NCI-H1105 (cell line): ENCODE data around the gene ASXL1.
"Not testable (repeated sequence)": the region's sequence is repeated elsewhere in the genome, so short reads cannot be mapped to it uniquely, and the experiment has no call there.

Experiments
- DNase-seq: peaks from one replicate; lab custom pipeline; 2025; lab: John Stamatoyannopoulos, UW

Gene ASXL1

GRCh38 chr20:32357869-32358631, at the start of gene ASXL1:
TSS of gene ASXL1 (plus strand) at chr20:32358331. CDS start at chr20:32358776, 445 bp downstream.
- peak; percentile 98 for DNase-seq

DNA sequence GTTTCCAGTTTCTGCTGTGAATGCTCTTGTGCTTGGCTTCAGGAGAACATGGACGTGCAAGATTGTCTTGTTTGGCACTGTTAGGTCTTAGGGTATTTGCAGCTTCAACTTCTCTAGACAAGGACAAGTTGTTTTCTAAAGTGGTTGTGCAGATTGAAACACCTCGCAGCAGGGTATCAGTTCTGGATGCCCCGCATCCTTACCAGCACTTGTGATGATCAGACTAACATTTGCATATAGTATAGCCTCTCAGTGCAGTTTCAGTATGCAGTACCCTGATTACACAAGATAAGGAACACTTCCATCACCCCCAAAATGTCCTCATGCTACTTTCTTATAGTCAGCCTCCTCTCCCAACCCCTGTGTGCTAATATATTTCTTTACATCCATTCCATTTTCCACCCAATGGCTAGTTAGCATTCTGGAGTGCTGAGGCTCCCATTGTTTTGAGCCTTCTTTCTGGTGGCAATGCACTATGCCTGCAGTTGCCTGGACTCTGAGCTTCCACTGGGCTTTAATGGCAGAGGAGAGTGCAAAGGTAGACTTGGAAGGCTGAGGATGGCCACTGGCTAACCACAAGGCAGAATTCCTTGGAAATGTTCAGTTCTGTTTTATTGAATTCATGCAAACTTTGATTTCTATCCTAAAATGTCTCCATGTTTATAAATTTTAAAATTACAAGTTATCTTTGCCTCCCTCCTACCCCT, 45.3 kb upstream of the ASXL1 start:
- DNase-seq, result no peak

DNA sequence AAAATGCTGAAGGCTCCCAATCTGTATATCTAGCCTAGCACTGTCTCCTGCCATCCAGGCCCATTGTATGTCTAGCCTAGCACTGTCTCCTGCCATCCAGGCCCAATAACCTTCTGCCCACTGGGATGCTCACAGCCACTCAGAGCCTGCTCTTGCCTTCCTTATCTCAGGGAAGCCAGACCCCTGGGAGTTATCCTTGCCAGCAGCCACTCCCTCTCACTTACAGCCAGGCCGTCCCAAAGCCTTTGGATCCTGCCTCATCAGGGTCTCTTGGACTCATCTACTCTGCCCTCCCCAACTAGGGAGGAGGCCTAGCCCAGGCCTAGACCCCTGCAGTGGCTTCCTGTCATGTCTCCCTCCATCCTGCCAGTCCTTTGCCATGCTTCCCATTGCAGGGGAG, 43.4 kb upstream of the ASXL1 start:
- DNase-seq, result no peak

- no peak for DNase-seq
Observed at GRCh38 chr20:32315399-32315798, 42.7 kb upstream of the ASXL1 start.

DNA sequence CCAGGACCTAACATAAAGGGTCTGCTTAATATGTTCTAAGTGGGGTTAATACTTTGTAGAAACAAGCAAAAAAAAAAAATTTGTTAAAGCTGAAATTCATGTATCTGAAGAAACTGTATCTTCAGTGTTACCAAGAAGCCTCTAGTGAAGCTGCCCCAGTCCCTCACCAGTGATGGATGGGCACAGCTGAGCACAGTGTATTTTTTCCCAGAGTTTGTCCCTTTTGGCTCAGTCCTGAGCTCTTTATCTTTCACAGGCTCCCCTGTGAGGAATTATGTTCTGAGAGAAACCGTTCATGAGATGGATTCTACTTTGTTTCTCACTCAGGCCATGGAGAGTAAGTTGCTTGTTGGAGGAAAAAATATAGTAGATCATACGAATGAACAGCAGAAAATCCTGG, 42.2 kb upstream of the ASXL1 start:
- no peak for DNase-seq

- no peak for DNase-seq
Observed at GRCh38 chr20:32316667-32317066, 41.5 kb upstream of the ASXL1 start.

- DNase-seq, result no peak
Observed at GRCh38 chr20:32319100-32319499, 39.0 kb upstream of the ASXL1 start.

DNA sequence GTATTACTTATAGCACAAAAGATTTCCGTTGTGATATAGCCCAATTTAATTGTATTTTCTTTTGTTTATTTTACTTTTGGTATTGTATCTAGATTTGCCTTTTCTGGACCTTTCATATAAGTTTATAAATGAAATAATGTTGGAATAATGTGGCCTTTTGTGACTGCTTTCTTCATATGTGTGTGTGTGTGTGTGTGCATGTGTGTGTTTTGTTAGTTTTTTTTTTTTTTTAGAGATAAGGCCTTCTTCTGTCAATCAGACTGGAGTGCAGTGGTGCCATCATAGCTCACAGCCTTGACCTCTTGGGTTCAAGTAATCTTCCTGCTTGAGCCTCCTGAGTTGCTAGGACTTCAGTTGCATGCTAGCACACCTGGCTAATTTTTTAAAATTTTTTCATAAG, 37.8 kb upstream of the ASXL1 start:
- no peak for DNase-seq

DNA sequence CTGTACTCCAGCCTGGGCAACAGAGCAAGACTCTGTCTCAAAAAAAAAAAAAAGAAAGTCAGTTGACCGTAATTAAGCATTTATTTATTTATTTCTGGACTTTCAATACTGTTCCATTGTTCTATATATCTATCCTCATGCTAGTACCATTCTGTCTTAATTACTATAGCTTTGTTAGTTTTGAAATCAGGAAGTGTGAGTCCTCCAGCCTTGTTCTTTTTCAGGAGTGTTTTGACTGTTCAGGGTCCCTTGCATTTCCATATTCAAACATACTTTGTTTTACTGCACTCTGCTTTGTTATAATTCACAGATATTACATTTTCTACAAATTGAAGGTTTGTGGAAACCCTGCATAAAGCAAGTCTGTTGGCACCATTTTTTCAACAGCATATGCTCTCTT, 36.7 kb upstream of the ASXL1 start:
- DNase-seq, result no peak

- not testable (repeated sequence) for DNase-seq
Observed at GRCh38 chr20:32322260-32322659, 35.9 kb upstream of the ASXL1 start.

GRCh38 chr20:32323761-32324160, 34.4 kb upstream of the ASXL1 start:
- not testable (repeated sequence) for DNase-seq

DNA sequence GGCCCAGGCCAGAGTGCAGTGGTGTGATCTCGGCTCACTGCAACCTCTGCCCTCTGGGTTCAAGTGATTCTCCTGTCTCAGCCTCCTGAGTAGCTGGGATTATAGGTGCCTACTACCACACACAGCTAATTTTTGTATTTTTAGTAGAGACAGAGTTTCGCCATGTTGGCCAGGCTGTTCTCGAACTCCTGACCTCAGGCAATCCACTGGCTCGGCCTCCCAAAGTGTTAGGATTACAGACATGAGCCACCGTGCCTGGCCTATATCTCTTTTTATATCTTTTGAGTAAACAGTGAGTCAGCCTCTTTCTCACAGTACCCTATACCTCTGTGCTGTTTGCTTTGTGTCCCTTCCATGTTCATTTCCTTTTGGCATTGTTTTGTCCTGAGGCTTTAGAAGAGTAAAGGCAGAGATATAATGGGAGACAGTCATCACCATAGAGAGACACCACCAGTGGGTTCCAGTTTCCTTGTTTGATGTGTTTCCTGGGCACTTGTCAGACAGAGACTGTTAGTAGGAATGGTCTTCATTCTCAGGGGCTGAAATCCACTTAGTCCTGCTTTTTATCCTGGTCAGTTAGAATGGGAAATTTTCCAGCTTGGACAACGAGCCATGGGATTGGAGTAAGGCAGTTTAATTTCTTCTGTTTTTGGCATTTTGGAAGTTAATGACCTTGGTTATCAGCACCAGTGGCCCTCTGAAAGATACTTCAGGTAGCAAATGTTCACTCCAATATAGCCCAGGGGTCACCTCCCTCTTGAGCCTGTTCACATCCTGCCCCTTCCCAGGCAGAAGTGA, 32.2 kb upstream of the ASXL1 start:
- no peak for DNase-seq

- DNase-seq, result no peak
Observed at GRCh38 chr20:32326504-32326845, 31.7 kb upstream of the ASXL1 start.

DNA sequence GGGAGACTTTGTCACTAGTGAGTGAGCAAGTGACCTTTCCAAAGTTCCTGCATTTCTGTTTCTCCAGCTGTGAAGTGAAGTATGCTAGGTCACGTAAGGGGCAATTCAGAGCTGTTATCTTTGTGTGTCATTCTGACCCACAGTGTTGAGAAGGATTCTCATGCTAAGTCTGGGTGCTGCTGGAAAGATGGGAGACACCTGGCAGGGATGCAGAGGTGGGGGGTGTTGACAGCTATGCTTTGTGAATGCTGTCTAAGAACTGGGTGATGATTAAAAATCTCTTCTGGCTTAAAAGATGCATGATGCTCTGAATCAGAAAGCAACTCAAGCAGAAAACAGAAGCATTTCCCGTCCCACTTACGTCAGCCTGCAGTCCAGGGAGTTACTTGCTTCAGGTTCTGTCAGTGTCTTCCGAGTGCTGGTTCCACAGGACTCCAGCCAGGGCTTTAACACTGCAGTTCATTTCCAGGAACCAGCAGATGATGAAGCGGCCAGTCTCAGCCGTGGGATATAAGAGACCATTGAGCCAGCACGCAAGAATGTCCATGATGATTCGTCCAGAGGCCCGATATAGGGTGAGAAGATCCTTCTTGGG, 30.9 kb upstream of the ASXL1 start:
- DNase-seq, result no peak

GRCh38 chr20:32329817-32330554, 28.1 kb upstream of the ASXL1 start:
- DNase-seq, result no peak

DNA sequence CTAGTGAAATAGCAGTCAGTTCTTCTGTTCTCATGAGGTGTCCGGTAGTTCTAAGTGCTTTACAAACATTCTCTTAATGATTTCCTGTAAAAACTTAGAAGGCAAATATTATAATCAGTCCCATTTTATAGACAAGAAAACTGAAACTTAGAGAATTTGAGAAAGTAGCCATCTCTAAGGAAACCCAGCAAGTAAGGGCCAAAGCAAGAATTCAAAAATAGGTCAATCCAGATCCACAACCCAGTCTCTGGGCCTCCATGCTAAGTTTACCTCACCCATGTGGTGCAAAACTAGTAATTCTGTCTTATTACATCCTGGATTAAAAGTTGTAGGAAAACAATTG, 27.6 kb upstream of the ASXL1 start:
- no peak for DNase-seq

DNA sequence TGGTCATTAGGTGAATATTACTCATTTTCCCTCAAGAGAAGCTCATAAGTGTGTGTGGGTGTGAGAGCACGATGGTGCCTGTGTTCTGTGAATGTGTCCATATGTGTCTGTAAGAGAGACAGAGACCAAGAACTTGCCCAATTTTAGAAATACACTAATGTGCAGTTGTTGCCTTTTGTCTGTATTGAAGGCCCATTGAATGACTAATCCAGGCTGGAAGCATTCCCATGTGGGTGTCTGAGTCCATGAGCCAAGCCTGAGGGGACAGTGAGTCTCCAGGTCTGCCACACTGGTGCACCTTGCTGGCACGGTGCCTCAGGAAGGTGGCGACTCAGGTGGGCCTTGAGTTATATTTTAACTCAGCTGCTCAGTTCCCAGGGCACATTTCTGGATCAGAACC, 25.5 kb upstream of the ASXL1 start:
- DNase-seq, result no peak

DNA sequence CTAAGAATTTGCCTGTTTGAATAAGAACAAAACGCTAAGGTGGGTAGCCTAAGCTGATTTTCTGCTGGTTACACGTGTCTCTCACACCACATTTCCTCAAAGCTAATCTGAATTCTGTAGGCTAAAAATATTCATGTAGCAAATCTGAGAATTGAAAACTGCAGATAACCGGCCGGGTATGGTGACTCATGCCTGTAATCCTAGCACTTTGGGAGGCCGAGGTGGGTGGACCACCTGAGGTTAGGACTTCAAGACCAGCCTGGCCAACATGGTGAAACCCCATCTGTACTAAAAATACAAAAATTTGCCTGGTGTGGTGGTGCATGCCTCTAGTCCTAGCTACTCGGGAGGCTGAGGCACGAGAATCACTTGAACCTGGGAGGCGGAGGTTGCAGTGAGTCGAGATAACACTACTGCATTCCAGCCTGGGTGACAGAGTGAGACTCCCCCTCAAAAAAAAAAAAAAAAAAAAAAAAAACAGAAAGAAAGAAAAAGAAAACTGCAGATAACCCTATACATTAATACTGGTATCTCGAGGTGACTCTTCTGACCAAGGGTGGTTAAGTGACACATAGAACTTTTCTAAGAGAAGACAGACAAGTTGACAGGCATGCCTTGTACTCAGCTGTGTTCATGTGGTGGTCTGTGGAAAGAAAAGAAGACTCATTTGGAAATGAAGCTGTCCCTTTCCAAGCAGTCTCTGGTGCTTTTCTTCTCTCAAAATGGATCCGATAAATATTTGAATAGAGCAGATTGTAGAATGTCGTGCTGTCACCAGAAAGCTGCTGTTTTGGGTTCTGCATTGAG, 24.7 kb upstream of the ASXL1 start:
- DNase-seq, result no peak

GRCh38 chr20:32333988-32334885, 23.9 kb upstream of the ASXL1 start:
- no peak for DNase-seq

GRCh38 chr20:32336918-32337347, 21.2 kb upstream of the ASXL1 start:
- DNase-seq, result no peak
